Measurements from ENCODE around the gene STARD8. TPM values are rescaled to one million over a fixed set of nuclear protein-coding genes. Genes with fewer than 3 reads are reported as not detected.

STARD8 gene
- total and polyA plus RNA-seq, 2 donors (not counting 3 experiments of a cell fraction or from before 2014, with no cell fraction given): 6.8 to 14.8 TPM

- Histone ChIP-seq H3K79me2 (ENCODE audit: control insufficient read depth, insufficient read depth, low read length) (no peaks in the 10 kb centered on the region), H3K4me2 (ENCODE audit: insufficient read depth, low read length) (no peak overlapping the region), H3K4me1 (ENCODE audit: control insufficient read depth, extremely low read depth, insufficient read depth, low read length) (no peaks in the 10 kb centered on the region), H3K4me3 (replicated peaks in 1 of 3; ENCODE audit: insufficient read depth in 1 of 3, low read depth in 1 of 3, low read length in 3 of 3) (no peak overlapping the region), H3K36me3 (ENCODE audit: control insufficient read depth in 2 of 2, extremely low read depth in 1 of 2, insufficient read depth in 2 of 2, low read length in 2 of 2) (no peaks in the 10 kb centered on the region), H3K9ac (replicated peaks; ENCODE audit: extremely low read depth, insufficient read depth, low read length) (no peak overlapping the region), H3K9me3 (replicated peaks; ENCODE audit: control insufficient read depth, insufficient read depth, low read length) (no peaks in the 10 kb centered on the region), H3K27me3 (ENCODE audit: control insufficient read depth in 2 of 2, insufficient read depth in 2 of 2, low read length in 2 of 2) (no peaks in the 10 kb centered on the region), H3K9me1 (replicated peaks; ENCODE audit: control insufficient read depth, extremely low read depth, insufficient read depth, low read length) (no peaks in the 10 kb centered on the region), H3K27ac (ENCODE audit: insufficient read depth, low read depth, low read length) (no peak overlapping the region), H2AFZ (ENCODE audit: low read depth, low read length) (no peak overlapping the region), H4K20me1 (replicated peaks; ENCODE audit: control insufficient read depth, extremely low read depth, insufficient read depth, low read length) (no peaks in the 10 kb centered on the region)
- FAIRE-seq: no peak
- CTCF ChIA-PET: no interaction called here
- POLR2A ChIA-PET: no interaction called here
- dilution Hi-C loops (cut with MboI; ENCODE audit: extremely low pct_ligation_motif_present, low sequenced_read_pairs) (no loop called here), intact Hi-C loops (cut with micrococcal nuclease) (no loop called here)
- no peak for DNase-seq (ENCODE audit: low read depth, low spot score)
- TF ChIP-seq GATA2 (IDR thresholded peaks at IDR 0.05; ENCODE audit: insufficient read depth, insufficient read length, low read depth, low read length): no peak
- no peak for TF ChIP-seq MAX (IDR thresholded peaks at IDR 0.05; ENCODE audit: insufficient read depth, insufficient read length)
- no peak for TF ChIP-seq FOS (IDR thresholded peaks at IDR 0.05; ENCODE audit: borderline replicate concordance, insufficient read depth, low read length)
- BruUV-seq (replicated peaks): no TSS peak
Measured at GRCh38 chrX:68751372-68751771, 103.9 kb downstream of the STARD8 start.

- Histone ChIP-seq H4K20me1 (replicated peaks; ENCODE audit: control insufficient read depth, extremely low read depth, insufficient read depth, low read length) (no peaks in the 10 kb centered on the region), H2AFZ (ENCODE audit: low read depth, low read length) (no peak overlapping the region), H3K79me2 (ENCODE audit: control insufficient read depth, insufficient read depth, low read length) (no peaks in the 10 kb centered on the region), H3K4me3 (replicated peaks in 1 of 3; ENCODE audit: insufficient read depth in 1 of 3, low read depth in 1 of 3, low read length in 3 of 3) (no peak overlapping the region), H3K36me3 (ENCODE audit: control insufficient read depth in 2 of 2, extremely low read depth in 1 of 2, insufficient read depth in 2 of 2, low read length in 2 of 2) (no peaks in the 10 kb centered on the region), H3K27me3 (ENCODE audit: control insufficient read depth in 2 of 2, insufficient read depth in 2 of 2, low read length in 2 of 2) (no peaks in the 10 kb centered on the region), H3K9ac (replicated peaks; ENCODE audit: extremely low read depth, insufficient read depth, low read length) (no peak overlapping the region), H3K4me1 (ENCODE audit: control insufficient read depth, extremely low read depth, insufficient read depth, low read length) (no peaks in the 10 kb centered on the region), H3K27ac (ENCODE audit: insufficient read depth, low read depth, low read length) (no peak overlapping the region), H3K4me2 (ENCODE audit: insufficient read depth, low read length) (no peak overlapping the region), H3K9me3 (replicated peaks; ENCODE audit: control insufficient read depth, insufficient read depth, low read length) (no peaks in the 10 kb centered on the region), H3K9me1 (replicated peaks; ENCODE audit: control insufficient read depth, extremely low read depth, insufficient read depth, low read length) (no peaks in the 10 kb centered on the region)
- dilution Hi-C loops (cut with MboI; ENCODE audit: extremely low pct_ligation_motif_present, low sequenced_read_pairs) (no loop called here), intact Hi-C loops (cut with micrococcal nuclease) (no loop called here)
- CTCF ChIA-PET: no interaction called here
- TF ChIP-seq CTCF (IDR thresholded peaks at IDR 0.05; ENCODE audit: extremely low read depth in 1 of 2, insufficient read depth in 1 of 2, low read depth in 1 of 2, low read length in 2 of 2): no peak
- TF ChIP-seq FOS (IDR thresholded peaks at IDR 0.05; ENCODE audit: borderline replicate concordance, insufficient read depth, low read length): no peak
- no peak for TF ChIP-seq MAX (IDR thresholded peaks at IDR 0.05; ENCODE audit: insufficient read depth, insufficient read length)
- no peak for TF ChIP-seq MYC (IDR thresholded peaks at IDR 0.05; ENCODE audit: low read depth, low read length)
- TF ChIP-seq GATA2 (IDR thresholded peaks at IDR 0.05; ENCODE audit: insufficient read depth, insufficient read length, low read depth, low read length): no peak
- no peak for TF ChIP-seq POLR2AphosphoS5 (IDR thresholded peaks at IDR 0.05; ENCODE audit: insufficient read depth, low read depth, low read length)
- TF ChIP-seq EZH2 (IDR thresholded peaks at IDR 0.05; ENCODE audit: borderline replicate concordance, low read depth, low read length, severe bottlenecking): no peak
- TF ChIP-seq POLR2A (IDR thresholded peaks at IDR 0.05; ENCODE audit: low read depth, low read length): no peak
- TF ChIP-seq JUN (IDR thresholded peaks at IDR 0.05; ENCODE audit: borderline replicate concordance, insufficient read depth, insufficient read length, low read depth): no peak
- POLR2A ChIA-PET: no interaction called here
- DNase-seq (ENCODE audit: low read depth, low spot score): no peak
- FAIRE-seq: no peak
- BruUV-seq (replicated peaks): no TSS peak
Measured at GRCh38 chrX:68753218-68753617, 105.8 kb downstream of the STARD8 start.
